GM12874 (cell line): ENCODE data around the gene TADA2B.

Source experiments
- CTCF ChIP-seq: IDR thresholded peaks from 2 replicates; pipeline ENCODE4 v1.5.1; 2011; ENCODE audit warnings: low read depth, mild to moderate bottlenecking, control low read depth, low read length, moderate library complexity; ENCODE audit not compliant: insufficient read depth

Gene TADA2B

GRCh38 chr4:7018281-7018680, 24.9 kb upstream of the TADA2B start:
- TF ChIP-seq CTCF = no peak

- TF ChIP-seq CTCF = no peak
Measured at GRCh38 chr4:7019367-7019766, 23.8 kb upstream of the TADA2B start.

- no peak for TF ChIP-seq CTCF
Measured at GRCh38 chr4:7020290-7020689, 22.9 kb upstream of the TADA2B start.

- TF ChIP-seq CTCF = no peak
Measured at GRCh38 chr4:7020856-7021255, 22.3 kb upstream of the TADA2B start.

GRCh38 chr4:7021355-7021754, 21.8 kb upstream of the TADA2B start:
- no peak for TF ChIP-seq CTCF

- no peak for TF ChIP-seq CTCF
Measured at GRCh38 chr4:7021930-7022664, 21.1 kb upstream of the TADA2B start.

- no peak for TF ChIP-seq CTCF
Measured at GRCh38 chr4:7023486-7023885, 19.7 kb upstream of the TADA2B start.
